GM10266 (cell line): Measurements from ENCODE around the gene ACTR3C.
"Not testable (repeated sequence)": the region's sequence is repeated elsewhere in the genome, so short reads cannot be mapped to it uniquely, and the experiment has no call there.

Experiments
- DNase-seq: peaks from one replicate; pipeline ENCODE4 v3.0.0; 2012; ENCODE audit errors: extremely low spot score
- CTCF ChIP-seq: IDR thresholded peaks from 2 replicates; pipeline ENCODE4 v1.5.1; 2012; ENCODE audit warnings: mild to moderate bottlenecking, low read depth; ENCODE audit not compliant: control insufficient read depth, insufficient read depth; ENCODE audit errors: missing control alignments

Gene ACTR3C

GRCh38 chr7:150285849-150286754, 37.2 kb downstream of the ACTR3C start:
- not testable (repeated sequence) for DNase-seq
- peak; percentile 43 for TF ChIP-seq CTCF

GRCh38 chr7:150283608-150284007, 39.7 kb downstream of the ACTR3C start:
- not testable (repeated sequence) for DNase-seq

GRCh38 chr7:150283111-150283510, 40.2 kb downstream of the ACTR3C start:
- not testable (repeated sequence) for DNase-seq

GRCh38 chr7:150281681-150282403, 41.5 kb downstream of the ACTR3C start:
- not testable (repeated sequence) for DNase-seq

DNA sequence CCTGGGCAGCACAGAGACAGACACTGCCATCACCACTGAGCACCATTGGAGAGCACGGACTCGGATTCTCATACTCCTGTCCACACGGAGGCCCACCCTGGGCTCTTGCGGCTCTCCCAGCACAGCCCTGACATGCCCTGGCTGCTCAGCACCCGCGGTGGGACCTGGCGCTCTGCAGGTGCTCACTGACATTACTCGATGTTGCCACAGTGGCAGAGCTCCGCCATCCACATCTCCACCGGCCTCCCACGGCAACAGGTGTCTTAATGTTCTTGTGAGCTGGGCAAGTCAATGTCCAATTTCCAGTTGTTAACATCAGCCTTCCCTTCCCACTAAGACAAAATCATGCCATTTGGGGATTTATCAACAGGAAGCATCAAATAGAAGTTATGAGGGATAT, 45.0 kb downstream of the ACTR3C start:
- DNase-seq = not testable (repeated sequence)

- TF ChIP-seq CTCF = peak; percentile 67
- peak; percentile 29 for DNase-seq
These were observed 47.1 kb downstream of the ACTR3C start for GRCh38 chr7:150276132-150276695.

GRCh38 chr7:150271898-150272297, 51.4 kb downstream of the ACTR3C start:
- not testable (repeated sequence) for DNase-seq

GRCh38 chr7:150270101-150270824, 53.1 kb downstream of the ACTR3C start:
- DNase-seq = not testable (repeated sequence)

GRCh38 chr7:150268798-150269197, 54.5 kb downstream of the ACTR3C start:
- DNase-seq = not testable (repeated sequence)

DNA sequence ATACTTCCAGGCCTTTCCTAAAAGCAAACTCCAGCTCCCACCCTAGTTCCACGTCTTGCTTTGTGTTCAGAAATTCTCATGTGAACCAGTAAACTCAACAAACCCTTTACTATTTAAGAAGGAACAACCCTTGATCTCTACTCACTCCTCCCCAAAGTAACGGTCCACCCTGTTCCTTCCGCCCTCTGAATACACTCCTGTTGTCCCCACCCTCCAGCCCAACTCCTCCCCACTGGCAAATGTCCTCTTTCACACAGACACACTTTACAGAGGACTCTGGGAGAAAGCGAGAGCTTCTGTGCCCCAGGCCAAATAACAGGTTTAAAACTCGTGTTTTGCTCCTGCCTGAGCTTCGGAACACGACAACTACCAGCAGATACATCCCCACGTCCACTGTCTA, 55.1 kb downstream of the ACTR3C start:
- DNase-seq = not testable (repeated sequence)

DNA sequence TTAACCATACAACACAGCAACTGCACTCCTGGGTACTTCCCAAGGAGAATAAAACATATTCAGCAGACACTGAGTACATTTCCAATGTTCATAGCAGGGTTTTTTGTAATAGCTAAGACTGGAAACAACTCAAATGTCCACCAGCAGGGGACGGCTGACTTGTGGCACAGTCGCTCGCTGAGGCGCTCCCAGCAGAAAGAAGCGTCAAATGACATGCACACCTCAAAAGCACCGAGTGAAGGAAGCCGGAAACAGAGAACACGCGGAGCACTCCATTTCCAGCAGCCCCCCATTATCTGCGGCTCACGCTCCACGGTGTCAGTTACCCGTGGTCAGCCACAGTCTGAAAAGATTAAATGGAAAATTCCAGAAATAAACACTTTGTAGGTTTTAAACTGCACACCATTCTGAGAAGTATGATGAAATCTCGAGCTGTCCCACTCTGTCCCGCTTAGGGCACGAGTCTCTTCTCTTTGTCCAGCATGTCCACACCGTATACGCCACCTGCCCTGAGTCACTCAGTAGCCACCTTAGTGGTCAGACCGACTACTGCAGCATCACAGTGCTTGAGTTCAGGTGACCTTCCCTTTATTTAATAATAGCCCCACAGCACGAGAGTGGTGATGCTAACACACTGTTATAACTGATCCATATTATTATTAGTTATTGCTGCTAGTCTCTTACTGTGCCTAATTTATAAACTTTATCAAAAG, 56.2 kb downstream of the ACTR3C start:
- DNase-seq = not testable (repeated sequence)

DNA sequence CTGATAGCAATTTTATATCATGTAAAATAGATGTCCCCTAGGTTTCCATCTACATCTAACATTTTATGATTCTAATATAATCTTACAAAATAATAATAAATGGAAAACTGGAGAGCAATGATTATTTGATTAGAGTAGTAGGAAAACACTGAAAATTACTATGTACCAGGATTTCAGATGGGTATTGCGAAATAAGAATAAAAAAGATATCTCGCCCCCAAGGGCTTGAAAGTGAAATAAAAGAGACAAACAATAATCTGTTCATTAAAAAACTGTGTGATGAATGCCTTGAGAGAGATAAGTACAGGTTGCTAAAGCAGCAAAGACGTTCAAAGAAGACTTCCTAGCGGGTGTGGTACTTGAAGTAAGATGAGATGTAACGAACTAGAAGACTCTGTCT, 60.7 kb downstream of the ACTR3C start:
- not testable (repeated sequence) for DNase-seq

GRCh38 chr7:150247745-150248144, 75.6 kb downstream of the ACTR3C start:
- DNase-seq = not testable (repeated sequence)

DNA sequence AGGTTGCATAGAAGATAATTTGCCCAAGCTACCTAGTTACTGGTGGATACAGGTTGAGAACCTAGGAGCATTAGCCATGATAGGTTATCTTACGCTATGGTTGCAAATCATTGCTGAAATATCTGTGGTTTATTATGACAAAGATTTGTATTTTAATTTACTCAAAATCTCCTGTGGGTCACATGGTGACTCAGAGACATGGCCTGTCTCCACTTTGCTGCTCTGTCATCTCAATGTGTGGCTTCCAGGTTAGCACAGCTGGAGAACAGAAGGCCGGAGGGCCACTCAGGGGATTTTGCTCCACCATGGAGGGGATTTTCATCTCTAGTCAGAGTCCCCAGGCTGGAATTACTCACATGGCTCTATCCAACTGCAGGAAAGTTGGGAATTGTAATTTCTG, 78.1 kb downstream of the ACTR3C start:
- not testable (repeated sequence) for DNase-seq

DNA sequence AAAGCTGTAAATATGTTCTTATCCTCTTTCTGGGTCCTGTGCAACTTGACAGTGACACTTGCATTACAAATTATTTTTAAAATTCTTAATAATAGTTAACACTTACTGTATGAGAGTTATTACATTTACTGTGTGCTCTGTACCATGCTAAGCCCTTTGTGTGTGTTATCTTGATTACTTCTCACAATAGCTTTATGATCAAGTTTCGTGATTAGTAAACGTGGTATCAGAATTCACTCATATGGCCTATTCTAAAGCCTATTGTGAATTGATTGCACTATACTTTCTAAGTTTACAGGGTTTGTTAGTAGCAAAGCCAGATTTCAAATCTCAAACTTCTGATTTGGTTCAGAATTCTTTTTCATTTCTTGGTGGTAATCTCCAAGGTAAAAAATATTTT, 80.4 kb downstream of the ACTR3C start:
- not testable (repeated sequence) for DNase-seq

GRCh38 chr7:150225444-150225843, 97.9 kb downstream of the ACTR3C start:
- DNase-seq = not testable (repeated sequence)
